NCI-H2196 (cell line): ENCODE results near the gene DHX8.

Experiments
- DNase-seq: peaks from one replicate; lab custom pipeline; 2025; ENCODE audit not compliant: unreplicated experiment; lab: John Stamatoyannopoulos, UW

Gene DHX8

GRCh38 chr17:43517615-43518386 lies 34.0 kb downstream of the DHX8 start:
- DNase-seq: no peak

- DNase-seq: no peak
These were observed 37.6 kb downstream of the DHX8 start for GRCh38 chr17:43521389-43521788.

GRCh38 chr17:43524945-43525575 lies 41.3 kb downstream of the DHX8 start:
- no peak for DNase-seq

DNA sequence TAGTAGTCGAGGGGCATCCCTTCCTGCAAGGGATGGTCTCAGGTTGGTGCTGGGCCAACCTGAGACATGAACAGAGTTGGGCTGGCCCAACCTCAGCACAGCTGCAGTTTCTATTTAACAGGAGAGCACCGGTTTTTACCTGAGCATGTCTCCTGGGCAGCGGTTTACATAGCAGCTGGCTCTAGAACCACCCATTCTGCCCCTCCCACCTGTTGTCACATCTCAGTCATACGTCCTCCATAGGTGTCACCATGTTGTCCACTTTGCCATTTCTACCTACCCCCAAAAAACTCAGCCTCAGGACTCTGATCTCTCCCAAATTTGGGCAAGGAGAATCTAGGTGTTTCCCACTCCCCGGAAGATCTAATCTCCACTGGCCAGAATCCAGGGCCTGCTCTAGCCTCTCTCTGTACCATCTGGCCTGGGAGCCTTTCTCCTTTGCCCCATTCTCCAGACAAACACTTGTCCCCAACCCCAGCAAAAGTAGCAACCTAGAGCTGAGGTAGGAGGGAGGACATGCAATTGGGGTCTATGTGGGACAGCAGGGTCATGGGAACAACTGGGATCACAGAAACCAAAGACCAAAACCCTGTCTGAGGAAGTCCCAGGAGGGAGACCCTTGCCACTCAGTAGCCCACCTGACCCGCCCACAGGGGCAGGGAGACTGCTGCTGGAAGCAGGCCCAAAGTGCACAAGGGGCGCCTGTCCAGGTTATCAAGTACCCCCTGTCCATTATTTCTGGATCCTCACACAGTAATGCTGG lies 43.3 kb downstream of the DHX8 start:
- DNase-seq: no peak

GRCh38 chr17:43528319-43528987 lies 44.7 kb downstream of the DHX8 start:
- no peak for DNase-seq

GRCh38 chr17:43528988-43529814 lies 45.4 kb downstream of the DHX8 start:
- DNase-seq: no peak

DNA sequence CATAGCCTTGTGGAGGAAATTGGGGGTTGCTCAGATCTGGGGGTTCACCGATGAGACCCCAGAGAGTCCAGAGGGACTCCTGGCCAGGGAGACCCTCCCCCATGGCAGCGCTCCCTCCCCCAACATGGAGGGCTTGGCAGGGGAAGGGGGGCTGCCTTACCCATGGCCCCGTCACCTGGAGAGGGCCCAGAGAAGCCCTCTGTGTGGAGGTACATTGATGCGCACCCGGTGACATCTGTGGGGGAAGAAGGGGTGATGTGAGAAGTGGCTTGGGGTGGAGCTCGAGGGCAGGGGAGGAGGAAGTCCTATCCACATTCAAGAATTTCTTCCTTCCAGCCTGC lies 46.1 kb downstream of the DHX8 start:
- DNase-seq: no peak

DNA sequence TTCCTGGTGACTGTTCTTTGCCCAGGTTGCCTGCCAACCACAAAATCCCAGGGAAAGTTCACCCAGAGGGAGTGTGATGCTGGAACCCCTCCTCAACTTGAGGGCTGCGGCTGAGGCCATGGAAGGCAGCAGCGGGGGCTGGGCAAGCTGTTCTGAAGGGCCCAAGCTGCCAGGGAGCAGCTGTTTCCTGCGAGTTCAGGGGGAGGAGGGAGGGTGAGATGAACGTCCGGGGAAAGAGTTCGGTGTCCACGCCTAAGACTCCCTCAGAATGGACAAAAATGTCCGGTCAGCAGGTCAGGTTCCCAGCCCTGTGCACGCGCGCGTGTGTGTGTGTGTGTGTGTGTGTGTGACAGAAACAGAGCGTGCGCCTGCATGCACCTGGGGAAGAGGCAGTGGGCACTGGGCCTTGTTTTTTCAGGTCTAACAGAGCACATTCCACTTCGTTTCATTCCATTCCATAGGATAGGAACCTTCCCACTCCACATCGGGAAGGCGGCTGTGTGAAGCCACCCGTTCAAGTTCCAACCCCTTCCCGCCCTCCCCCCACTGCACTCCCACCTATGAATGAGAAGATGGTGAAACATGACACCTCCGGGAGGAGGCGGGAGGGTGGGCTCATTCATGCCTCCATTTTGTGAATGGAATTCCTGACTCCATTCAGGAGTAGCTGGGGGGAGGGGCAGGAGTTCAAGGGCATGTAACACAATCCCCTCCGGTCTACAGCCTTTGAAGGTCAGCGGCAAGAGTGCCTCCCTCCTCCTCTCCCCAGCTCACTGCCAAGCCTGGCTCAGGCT lies 46.7 kb downstream of the DHX8 start:
- peak; percentile 94 for DNase-seq

- no peak for DNase-seq
These were observed 47.3 kb downstream of the DHX8 start for GRCh38 chr17:43531082-43531378.

- no peak for DNase-seq
These were observed 48.2 kb downstream of the DHX8 start for GRCh38 chr17:43531955-43532354.

DNA sequence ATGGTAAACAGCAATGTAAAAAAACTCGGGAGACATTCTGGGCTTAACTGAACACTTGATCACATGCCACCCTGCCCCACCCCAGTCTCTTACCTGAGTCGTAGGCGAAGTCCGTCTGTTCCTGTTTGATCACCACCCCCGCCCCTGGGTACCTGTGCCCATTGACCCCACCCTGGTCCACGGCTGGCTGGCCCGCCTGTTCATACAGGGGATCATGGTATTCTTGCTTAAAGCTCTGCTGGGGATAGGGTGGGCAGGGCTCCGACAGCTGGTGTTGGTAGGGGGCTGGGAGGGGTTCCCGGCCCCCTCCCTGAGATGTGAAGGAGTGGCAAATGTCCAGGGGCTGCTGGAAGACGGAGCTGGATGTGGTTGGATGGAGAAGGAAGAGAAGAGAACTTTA lies 48.8 kb downstream of the DHX8 start:
- DNase-seq: no peak

DNA sequence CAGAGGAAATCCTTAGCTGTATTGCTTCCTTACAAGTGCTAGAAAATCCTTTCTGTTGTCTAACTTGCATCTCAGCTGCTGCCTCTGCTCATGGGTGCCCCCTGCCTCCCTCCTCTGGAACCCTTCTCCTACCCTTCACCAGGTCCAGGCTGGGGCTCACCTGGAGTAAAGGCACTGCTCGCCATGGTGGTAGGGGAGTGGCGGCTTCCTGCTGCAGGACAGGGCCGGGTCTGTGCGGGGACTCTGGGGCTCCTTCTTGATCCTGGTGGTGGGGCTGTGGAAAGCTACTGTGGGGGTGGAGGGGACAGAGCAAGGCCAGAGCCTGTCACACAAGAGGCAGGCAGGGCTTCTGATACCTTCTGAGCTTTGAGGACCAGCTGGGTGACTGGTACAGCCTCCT lies 49.9 kb downstream of the DHX8 start:
- no peak for DNase-seq

GRCh38 chr17:43534909-43535308 lies 51.1 kb downstream of the DHX8 start:
- no peak for DNase-seq

GRCh38 chr17:43536236-43536992 lies 52.6 kb downstream of the DHX8 start:
- DNase-seq: no peak

DNA sequence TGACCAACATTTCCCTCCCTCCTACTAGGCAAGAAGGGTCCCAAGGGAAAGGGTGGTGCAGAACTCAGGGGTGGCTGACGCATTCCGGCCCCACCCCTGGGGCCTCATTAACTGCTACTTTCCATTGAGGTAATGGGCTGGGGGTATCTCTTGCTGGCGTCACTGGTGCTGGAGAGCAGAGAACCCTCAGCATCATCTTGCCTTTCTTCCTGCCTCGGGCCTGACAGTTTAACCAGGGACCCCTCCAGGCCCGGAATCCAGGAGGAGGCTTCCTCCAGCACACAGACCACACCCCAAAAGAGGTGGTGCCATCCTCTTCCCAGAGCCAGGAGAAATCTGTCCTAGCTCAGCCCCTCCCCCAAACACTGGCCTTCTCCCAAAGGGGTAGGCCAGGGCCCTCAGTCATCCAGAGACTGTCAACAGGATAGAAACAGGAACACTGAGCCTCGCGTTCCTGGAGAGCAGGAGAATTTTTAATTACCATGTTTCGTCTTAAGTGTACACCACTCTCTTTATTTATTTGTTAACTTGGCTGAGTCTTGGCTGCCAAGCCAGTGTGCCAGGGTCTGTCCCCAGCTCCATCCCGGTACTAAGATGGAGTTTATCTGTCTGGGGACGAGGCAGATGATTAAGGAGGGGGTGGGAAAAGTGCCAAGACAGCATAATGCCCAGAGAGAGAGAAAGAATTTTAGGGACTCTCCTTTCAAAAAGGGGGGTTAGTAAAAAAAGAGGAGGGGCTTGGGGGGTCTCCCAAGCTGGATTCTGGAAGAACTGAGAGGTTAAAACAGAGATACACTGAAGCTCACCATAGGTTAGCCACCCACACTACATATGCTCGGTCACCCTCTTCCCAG lies 57.3 kb downstream of the DHX8 start:
- DNase-seq: no peak

DNA sequence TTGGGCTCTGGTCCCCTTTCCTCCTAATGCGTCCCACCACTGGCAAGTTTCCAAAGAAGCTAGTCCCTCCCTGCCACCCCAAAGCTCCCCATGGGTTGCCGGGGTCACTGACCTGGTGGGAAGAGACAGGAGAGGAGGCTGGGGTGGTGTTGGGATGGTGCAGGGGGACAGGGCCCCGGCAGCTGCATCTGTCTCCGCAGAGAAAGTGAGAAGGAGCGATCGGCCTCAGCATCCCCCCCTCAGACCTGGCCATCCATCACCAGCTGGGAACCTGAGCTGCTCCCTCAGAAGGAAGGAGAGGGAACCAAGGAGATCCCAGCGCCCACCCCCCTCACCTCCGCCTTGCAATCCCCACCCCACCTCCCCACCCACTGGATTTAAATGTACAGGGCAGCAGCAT lies 59.1 kb downstream of the DHX8 start:
- DNase-seq: no peak

GRCh38 chr17:43543300-43543699 lies 59.5 kb downstream of the DHX8 start:
- no peak for DNase-seq

GRCh38 chr17:43543771-43544575 lies 60.2 kb downstream of the DHX8 start:
- DNase-seq: no peak
